Activated T-cell treated with anti-CD3 and anti-CD28 coated beads, Interleukin-2, amount 50 U/mL, for 4 hours (primary cell): ENCODE measurements around the gene RASAL2. TPM values are rescaled to one million over a fixed set of nuclear protein-coding genes. Genes with fewer than 3 reads are reported as not detected.

Experiments used
- ATAC-seq, 2 donors: fragments of 200-7000 bp; cut with Tn5 transposase; one replicate each; pipeline ENCODE4 v1.10.0; 2021
- DNase-seq: peaks from one replicate; pipeline ENCODE4 v3.0.0-alpha.2; 2020
- H3K27me3 Mint-ChIP-seq: one replicate; pipeline ENCODE4 v1.8.0; 2021; ENCODE audit warnings: low read depth, mixed read lengths
- H3K36me3 Mint-ChIP-seq: one replicate; pipeline ENCODE4 v1.8.0; 2022; ENCODE audit warnings: mixed read lengths; ENCODE audit not compliant: insufficient read depth
- H3K4me1 Mint-ChIP-seq: one replicate; pipeline ENCODE4 v1.8.0; 2021; ENCODE audit warnings: low read depth, mixed read lengths
- H3K4me3 Mint-ChIP-seq: one replicate; pipeline ENCODE4 v1.8.0; 2021; ENCODE audit warnings: mild to moderate bottlenecking, moderate library complexity, mixed read lengths
- H3K9me3 Mint-ChIP-seq: one replicate; pipeline ENCODE4 v1.8.0; 2021; ENCODE audit warnings: mixed read lengths
- total RNA-seq, 3 donors: library from RNA; stranded (reverse); gene quantifications; one replicate each; pipeline ENCODE4 v1.2.1, GENCODE V29; 2021

RASAL2 gene
- total RNA-seq, 3 donors from 2014 or later: 0.03 to 0.15 (median 0.08) TPM

DNA sequence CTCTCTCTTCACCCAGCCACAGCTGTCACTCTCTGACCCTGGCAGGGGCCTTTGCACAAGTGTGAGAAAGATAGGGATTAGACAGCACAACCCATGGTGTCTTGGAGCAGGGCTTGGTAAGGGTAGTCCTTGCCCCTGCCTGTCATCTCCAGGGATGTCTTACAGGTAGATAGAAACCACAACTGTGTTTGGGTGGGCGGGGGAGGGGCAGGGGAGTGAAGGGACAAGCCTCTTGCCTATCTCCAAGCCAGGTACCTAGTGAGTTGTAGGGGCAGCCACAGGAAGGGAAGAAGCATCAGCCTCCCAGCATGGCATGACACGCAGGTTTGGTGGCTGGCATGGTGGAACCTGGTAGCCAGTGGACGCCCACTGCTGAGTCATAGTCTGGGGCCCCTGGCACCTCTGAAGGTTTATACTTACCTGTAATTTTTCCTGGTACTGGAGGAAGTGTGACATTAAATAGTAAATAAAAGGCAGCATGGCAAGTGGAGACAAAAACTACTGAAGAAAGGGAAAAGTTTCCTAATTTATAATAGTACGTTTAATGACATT is 305.3 kb downstream of the RASAL2 start:
- no peaks in the 10 kb centered on the region for H3K27me3 Mint-ChIP-seq
- H3K4me1 Mint-ChIP-seq: no peaks in the 10 kb centered on the region
- H3K4me3 Mint-ChIP-seq: no peak overlapping the region
- peaks cover 3% of the 10 kb centered on the region for H3K9me3 Mint-ChIP-seq
- no peak for ATAC-seq
- no peaks in the 10 kb centered on the region for H3K36me3 Mint-ChIP-seq
- no peak for DNase-seq

DNA sequence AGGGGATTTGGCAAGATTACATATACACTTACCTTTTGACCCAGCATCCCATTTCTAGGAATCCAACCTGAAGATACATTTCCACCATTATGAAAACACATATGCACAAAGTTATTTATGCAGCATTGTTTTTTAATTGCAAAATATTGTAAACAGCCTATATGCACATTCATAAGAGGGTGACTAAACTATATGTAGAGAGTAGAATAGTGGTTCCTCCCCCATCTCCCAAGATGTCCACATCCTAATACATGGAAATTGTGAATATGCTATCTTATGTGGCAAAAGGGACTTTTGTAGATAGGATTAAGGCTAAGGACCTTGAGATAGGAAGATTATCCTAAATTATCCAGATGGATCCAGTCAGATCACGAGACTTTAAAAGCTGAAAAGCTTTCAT is 311.2 kb downstream of the RASAL2 start:
- Mint-ChIP-seq H3K4me1 (no peaks in the 10 kb centered on the region), H3K4me3 (no peak overlapping the region), H3K36me3 (no peaks in the 10 kb centered on the region), H3K27me3 (no peaks in the 10 kb centered on the region), H3K9me3 (peaks cover 5% of the 10 kb centered on the region)
- no peak for ATAC-seq
- no peak for DNase-seq

DNA sequence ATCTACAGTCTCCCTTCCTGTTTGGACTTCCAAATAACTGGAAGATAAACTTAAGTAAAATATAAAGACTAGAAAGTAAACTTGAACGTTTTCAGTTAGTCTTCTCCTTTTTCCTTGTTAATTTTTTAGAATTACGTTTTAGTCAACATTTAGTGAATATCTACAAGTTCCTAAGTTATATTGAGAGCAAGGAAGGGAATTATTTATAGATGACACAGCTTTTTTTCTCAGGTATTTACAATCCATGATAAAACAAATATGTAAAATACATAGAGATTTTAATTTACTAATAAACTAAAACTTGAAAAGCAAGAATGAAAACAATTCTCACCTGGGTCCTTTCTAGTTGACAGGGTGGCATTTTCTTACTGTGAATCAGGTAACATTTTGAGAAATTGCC is 313.3 kb downstream of the RASAL2 start:
- Mint-ChIP-seq H3K9me3 (peaks cover 7% of the 10 kb centered on the region), H3K4me3 (no peak overlapping the region), H3K4me1 (no peaks in the 10 kb centered on the region), H3K36me3 (no peaks in the 10 kb centered on the region), H3K27me3 (no peaks in the 10 kb centered on the region)
- ATAC-seq (no peak), DNase-seq (no peak)

- Mint-ChIP-seq H3K4me3 (no peak overlapping the region), H3K4me1 (no peaks in the 10 kb centered on the region), H3K9me3 (peaks cover 7% of the 10 kb centered on the region), H3K27me3 (no peaks in the 10 kb centered on the region), H3K36me3 (no peaks in the 10 kb centered on the region)
- ATAC-seq (no peak), DNase-seq (no peak)
These were observed 313.8 kb downstream of the RASAL2 start for GRCh38 chr1:178407655-178408054.

DNA sequence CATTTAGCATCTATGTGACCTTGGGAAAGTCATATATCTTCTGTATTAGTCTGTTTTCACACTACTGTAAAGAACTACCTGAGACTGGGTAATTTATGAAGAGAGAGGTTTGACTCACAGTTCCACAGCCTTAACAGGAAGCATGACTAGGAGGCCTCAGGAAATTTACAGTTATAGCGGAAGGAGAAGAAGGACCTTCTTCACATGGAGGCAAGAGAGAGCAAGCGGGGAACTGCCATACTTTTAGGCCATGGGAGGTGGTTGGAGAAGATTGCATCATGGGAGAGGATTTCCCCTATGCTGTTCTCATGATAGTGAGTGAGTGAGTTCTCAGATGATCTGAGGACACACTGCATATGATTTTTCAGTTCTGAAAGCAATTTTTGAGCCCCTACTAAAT is 315.0 kb downstream of the RASAL2 start:
- H3K9me3 Mint-ChIP-seq: peaks cover 7% of the 10 kb centered on the region
- no peak overlapping the region for H3K4me3 Mint-ChIP-seq
- no peak for ATAC-seq
- no peaks in the 10 kb centered on the region for H3K4me1 Mint-ChIP-seq
- H3K36me3 Mint-ChIP-seq: no peaks in the 10 kb centered on the region
- H3K27me3 Mint-ChIP-seq: no peaks in the 10 kb centered on the region
- no peak for DNase-seq

GRCh38 chr1:178409541-178409940 is 315.6 kb downstream of the RASAL2 start:
- H3K4me3 Mint-ChIP-seq: no peak overlapping the region

DNA sequence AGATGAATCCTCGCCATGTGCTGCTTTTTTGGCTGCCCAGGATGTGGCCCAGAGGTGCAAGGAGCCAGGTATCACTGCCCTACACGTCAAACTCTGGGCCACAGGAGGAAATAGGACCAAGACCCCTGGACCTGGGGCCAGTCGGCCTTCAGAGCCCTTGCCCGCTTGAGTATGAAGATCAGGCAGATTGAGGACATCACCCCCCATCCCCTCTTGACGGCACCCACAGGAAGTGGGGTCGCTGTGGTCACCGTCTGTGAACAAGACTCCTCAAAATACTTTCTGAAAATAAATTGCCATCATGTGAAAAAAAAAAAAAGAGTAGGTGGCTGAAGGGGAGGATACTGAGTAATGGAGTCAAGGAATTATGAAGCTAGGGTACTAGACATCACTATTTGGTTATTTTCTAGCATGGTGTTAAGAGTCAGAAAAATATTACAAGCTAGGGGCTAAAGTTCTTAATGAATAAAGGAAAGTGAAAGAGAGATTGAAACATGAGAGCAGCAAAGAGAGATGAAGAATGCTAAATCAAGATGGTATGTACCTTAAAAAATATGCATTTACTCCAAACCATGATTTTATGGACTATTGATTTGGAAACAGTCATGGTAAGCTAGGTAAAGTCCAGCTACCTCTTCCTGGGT is 318.0 kb downstream of the RASAL2 start:
- Mint-ChIP-seq H3K4me1 (no peaks in the 10 kb centered on the region), H3K4me3 (no peak overlapping the region), H3K27me3 (no peaks in the 10 kb centered on the region), H3K9me3 (peaks cover 15% of the 10 kb centered on the region), H3K36me3 (no peaks in the 10 kb centered on the region)
- ATAC-seq (no peak), DNase-seq (no peak)

More at GRCh38 chr1:178409541-178409940, 315.6 kb downstream of the RASAL2 start:
- Mint-ChIP-seq H3K36me3 (no peaks in the 10 kb centered on the region), H3K9me3 (peaks cover 7% of the 10 kb centered on the region), H3K4me1 (no peaks in the 10 kb centered on the region), H3K27me3 (no peaks in the 10 kb centered on the region)
- no peak for ATAC-seq
- DNase-seq: no peak

- no peak overlapping the region for H3K4me3 Mint-ChIP-seq
- H3K27me3 Mint-ChIP-seq: no peaks in the 10 kb centered on the region
- H3K36me3 Mint-ChIP-seq: no peaks in the 10 kb centered on the region
- H3K9me3 Mint-ChIP-seq: peaks cover 19% of the 10 kb centered on the region
- DNase-seq (no peak), ATAC-seq (no peak)
- H3K4me1 Mint-ChIP-seq: no peaks in the 10 kb centered on the region
These were observed 318.5 kb downstream of the RASAL2 start for GRCh38 chr1:178412400-178412770.

DNA sequence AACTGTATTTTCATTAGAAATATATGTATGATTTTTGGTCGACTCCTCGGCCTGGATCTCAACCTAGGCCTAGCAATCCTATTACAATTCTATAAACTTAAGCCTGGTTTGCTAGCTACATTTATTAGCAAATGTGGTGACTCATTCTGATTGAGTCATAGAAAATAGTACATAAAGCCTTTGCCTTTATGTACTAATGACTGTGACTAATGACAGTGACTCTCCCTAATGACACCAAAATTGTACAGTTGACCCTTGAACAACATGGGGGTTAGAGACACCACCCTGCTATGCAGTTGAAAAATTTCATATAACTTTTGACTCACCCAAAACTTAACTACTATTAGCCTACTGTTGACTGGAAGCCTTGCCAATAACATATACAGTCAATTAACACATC is 324.0 kb downstream of the RASAL2 start:
- H3K4me3 Mint-ChIP-seq: no peak overlapping the region
- ATAC-seq (no peak), DNase-seq (no peak)
- no peaks in the 10 kb centered on the region for H3K4me1 Mint-ChIP-seq
- H3K27me3 Mint-ChIP-seq: no peaks in the 10 kb centered on the region
- H3K9me3 Mint-ChIP-seq: peaks cover 12% of the 10 kb centered on the region
- no peaks in the 10 kb centered on the region for H3K36me3 Mint-ChIP-seq

DNA sequence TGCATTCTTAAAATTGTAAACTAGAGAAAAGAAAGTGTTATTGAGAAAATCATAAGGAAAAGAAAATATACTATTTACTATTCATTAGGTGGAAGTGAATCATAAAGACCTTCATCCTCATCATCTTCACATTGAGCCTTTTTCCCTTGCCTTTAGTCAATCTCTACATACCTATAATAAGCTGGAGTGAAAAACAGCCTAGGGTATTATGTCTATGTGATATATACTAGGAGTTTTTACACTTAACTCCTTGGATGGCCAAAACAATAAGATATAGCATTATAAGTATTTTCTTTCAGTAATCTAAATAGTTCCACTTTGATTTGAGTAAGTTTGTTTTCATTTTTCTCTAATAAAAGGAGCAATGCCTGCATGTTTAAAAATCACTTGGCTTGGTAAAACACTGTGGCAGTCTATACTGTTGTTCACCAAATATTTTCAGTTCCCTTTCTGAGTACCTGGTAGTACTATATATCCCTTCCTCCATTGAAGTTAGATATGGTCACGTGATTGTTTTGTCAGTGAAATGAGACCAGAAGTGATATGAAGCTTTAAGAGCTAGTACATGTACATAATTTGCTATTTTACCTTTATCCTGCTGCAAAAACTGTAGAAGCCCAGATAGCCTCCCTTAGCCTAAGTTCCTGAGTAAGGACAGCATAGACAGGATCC is 324.5 kb downstream of the RASAL2 start:
- DNase-seq (no peak), ATAC-seq (no peak)
- no peak overlapping the region for H3K4me3 Mint-ChIP-seq
- H3K4me1 Mint-ChIP-seq: no peaks in the 10 kb centered on the region
- no peaks in the 10 kb centered on the region for H3K36me3 Mint-ChIP-seq
- H3K9me3 Mint-ChIP-seq: peaks cover 12% of the 10 kb centered on the region
- H3K27me3 Mint-ChIP-seq: no peaks in the 10 kb centered on the region

- H3K4me1 Mint-ChIP-seq: no peaks in the 10 kb centered on the region
- peaks cover 2% of the 10 kb centered on the region for H3K27me3 Mint-ChIP-seq
- H3K36me3 Mint-ChIP-seq: no peaks in the 10 kb centered on the region
- ATAC-seq: no peak
- H3K9me3 Mint-ChIP-seq: no peaks in the 10 kb centered on the region
- no peak overlapping the region for H3K4me3 Mint-ChIP-seq
- DNase-seq: no peak
These were observed 340.5 kb downstream of the RASAL2 start for GRCh38 chr1:178434360-178434759.

GRCh38 chr1:178434899-178435435 is 341.1 kb downstream of the RASAL2 start:
- H3K9me3 Mint-ChIP-seq: no peaks in the 10 kb centered on the region
- H3K4me3 Mint-ChIP-seq: no peak overlapping the region
- H3K36me3 Mint-ChIP-seq: no peaks in the 10 kb centered on the region
- ATAC-seq (no peak), DNase-seq (no peak)
- H3K4me1 Mint-ChIP-seq: no peaks in the 10 kb centered on the region
- H3K27me3 Mint-ChIP-seq: peaks cover 2% of the 10 kb centered on the region

GRCh38 chr1:178436899-178437298 is 343.0 kb downstream of the RASAL2 start:
- Mint-ChIP-seq H3K4me1 (no peaks in the 10 kb centered on the region), H3K9me3 (no peaks in the 10 kb centered on the region), H3K36me3 (no peaks in the 10 kb centered on the region), H3K27me3 (peaks cover 2% of the 10 kb centered on the region), H3K4me3 (no peak overlapping the region)
- no peak for ATAC-seq
- DNase-seq: no peak

- Mint-ChIP-seq H3K4me1 (no peaks in the 10 kb centered on the region), H3K4me3 (no peak overlapping the region), H3K9me3 (no peaks in the 10 kb centered on the region), H3K27me3 (peaks cover 8% of the 10 kb centered on the region), H3K36me3 (no peaks in the 10 kb centered on the region)
- DNase-seq: no peak
- no peak for ATAC-seq
These were observed 344.5 kb downstream of the RASAL2 start for GRCh38 chr1:178438432-178438831.

DNA sequence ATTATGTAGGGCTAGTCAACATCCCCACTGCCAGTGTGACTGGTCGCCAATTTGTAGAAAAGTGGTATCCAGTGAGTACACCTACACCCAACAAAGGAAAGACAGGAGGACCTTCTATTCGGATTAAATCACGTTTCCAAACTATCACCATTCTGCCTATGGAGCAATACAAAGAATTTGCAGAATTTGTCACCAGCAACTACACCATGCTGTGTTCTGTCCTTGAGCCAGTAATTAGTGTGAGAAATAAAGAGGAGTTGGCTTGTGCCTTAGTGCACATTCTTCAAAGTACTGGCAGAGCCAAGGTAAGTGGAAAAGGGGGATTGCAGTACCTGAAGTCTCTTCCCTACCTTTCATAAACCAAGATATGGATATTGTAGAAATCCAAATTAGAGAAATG is 349.0 kb downstream of the RASAL2 start:
- Mint-ChIP-seq H3K27me3 (peaks cover 11% of the 10 kb centered on the region), H3K4me3 (no peak overlapping the region), H3K36me3 (no peaks in the 10 kb centered on the region), H3K4me1 (no peaks in the 10 kb centered on the region), H3K9me3 (no peaks in the 10 kb centered on the region)
- ATAC-seq (no peak), DNase-seq (no peak)
